Natural killer cell (primary cell): ENCODE data around the gene PPP3CA. TPM values are rescaled to one million over a fixed set of nuclear protein-coding genes. Genes with fewer than 3 reads are reported as not detected.
A peak's percentile ranks its signal among the peaks of the same experiment; 100 is the strongest.

ENCODE experiments used
- ATAC-seq, 3 donors: fragments of 150-1000 bp in 2 of 3; fragments of 200-7000 bp in 1 of 3; cut with Tn5 transposase; 1 replicate in 1 of 3; 2 replicates in 2 of 3; pipeline ENCODE4 v1.10.0; 2021; ENCODE audit warnings: mild to moderate bottlenecking in 2 of 3, moderate library complexity in 2 of 3
- DNase-seq, 2 donors: peaks; one replicate each; pipeline versions ENCODE4 v3.0.0 to v3.0.0-alpha.2; 2013 to 2021; ENCODE audit warnings: mixed read lengths in 1 of 2
- H3K27ac ChIP-seq: one replicate; pipeline ENCODE4 v1.5.1; 2013; ENCODE audit warnings: mild to moderate bottlenecking, low read length
- H3K27me3 ChIP-seq: one replicate; pipeline ENCODE4 v1.6.1; 2013; ENCODE audit warnings: low read length; ENCODE audit not compliant: control insufficient read depth, insufficient read depth
- H3K36me3 ChIP-seq: one replicate; pipeline ENCODE4 v1.6.1; 2013; ENCODE audit warnings: low read length; ENCODE audit not compliant: control insufficient read depth, insufficient read depth
- H3K4me1 ChIP-seq: one replicate; pipeline ENCODE4 v1.6.1; 2013; ENCODE audit warnings: low read length; ENCODE audit not compliant: control insufficient read depth, insufficient read depth
- H3K4me3 ChIP-seq: one replicate; pipeline ENCODE4 v1.5.1; 2013; ENCODE audit warnings: low read length
- H3K9me3 ChIP-seq: one replicate; pipeline ENCODE4 v1.6.1; 2013; ENCODE audit warnings: low read length; ENCODE audit not compliant: control insufficient read depth, insufficient read depth
- H3K27ac Mint-ChIP-seq, 2 donors: one replicate each; pipeline ENCODE4 v1.8.0; 2022; ENCODE audit warnings: mild to moderate bottlenecking in 2 of 2, mixed read lengths in 2 of 2, moderate library complexity in 1 of 2
- H3K27me3 Mint-ChIP-seq, 2 donors: one replicate each; pipeline ENCODE4 v1.8.0; 2022; ENCODE audit warnings: low read depth in 2 of 2, mixed read lengths in 2 of 2
- H3K36me3 Mint-ChIP-seq: one replicate; pipeline ENCODE4 v1.8.0; 2022; ENCODE audit warnings: mixed read lengths
- H3K4me1 Mint-ChIP-seq, 2 donors: one replicate each; pipeline ENCODE4 v1.8.0; 2022; ENCODE audit warnings: mixed read lengths in 2 of 2
- H3K4me3 Mint-ChIP-seq: one replicate; pipeline ENCODE4 v1.8.0; 2022; ENCODE audit warnings: mild to moderate bottlenecking, moderate library complexity, mixed read lengths
- H3K9me3 Mint-ChIP-seq, 2 donors: one replicate each; pipeline ENCODE4 v1.8.0; 2022; ENCODE audit warnings: mixed read lengths in 2 of 2
- WGBS: methylation state at CpG from one replicate; pipeline ENCODE4 v1.1.7; 2013; ENCODE audit warnings: missing lambda C conversion rate; ENCODE audit not compliant: insufficient coverage; 5-methylcytosine and 5-hydroxymethylcytosine counted together
- intact Hi-C: fragments of 100-400 bp; cut with micrococcal nuclease; formaldehyde crosslinking; loops from one replicate; pipeline ENCODE4 v1.14.2; 2022
- total RNA-seq, 4 donors: library from RNA; stranded (reverse); fragments of 120-200 nt in 1 of 4; gene quantifications; one replicate each; pipeline versions ENCODE4 v1.2.3 to v1.2.4, GENCODE V29; 2013 to 2022
- TF ChIP-seq, protein P1 (sequence below): fragments of 200-600 bp; IDR thresholded peaks from one replicate; pipeline ENCODE4 v1.8.0; 2022; ENCODE audit warnings: antibody characterized with exemption

Gene PPP3CA
- total RNA-seq = 10 to 100 TPM; 53.1 to 73.1 (median 58.0) TPM
- total RNA-seq (2013) = 77.1 TPM

DNA sequence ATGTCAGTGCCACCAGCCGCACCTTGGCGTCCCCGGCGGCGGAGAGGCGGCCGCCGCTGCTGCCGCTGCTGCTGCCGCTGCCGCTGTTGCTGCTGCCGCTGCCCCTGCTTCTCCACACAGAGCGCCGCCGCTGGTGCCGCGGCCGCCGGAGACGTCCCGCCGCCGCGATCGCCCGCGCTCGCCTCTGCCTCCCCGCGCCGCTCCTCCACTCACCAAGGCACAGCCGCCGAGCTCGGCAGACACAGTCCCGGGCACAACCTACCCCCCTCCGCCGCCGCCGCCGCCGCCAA lies at the start of gene PPP3CA:
Gene PPP3CA, minus strand, starts transcription at position 260 of the 290 bp plus-strand sequence.
- Mint-ChIP-seq H3K36me3 (no peaks in the 10 kb centered on the region), H3K27me3 (no peaks in the 10 kb centered on the region), H3K27ac (peak within 1 kb of the TSS; percentile 94 to 95), H3K4me1 (peaks cover 45 to 46% of the 10 kb centered on the region in 2 donors), H3K4me3 (peak within 1 kb of the TSS; percentile 98), H3K9me3 (no peaks in the 10 kb centered on the region)
- H3K4me1 ChIP-seq = peaks cover 14% of the 10 kb centered on the region
- peak within 1 kb of the TSS; percentile 84 for H3K27ac ChIP-seq
- no peaks in the 10 kb centered on the region for H3K9me3 ChIP-seq
- peak within 1 kb of the TSS; percentile 90 for H3K4me3 ChIP-seq
- under 1% methylated on average over 41 of the region's 41 CpGs for WGBS
- H3K36me3 ChIP-seq = no peaks in the 10 kb centered on the region
- peaks cover 2% of the 10 kb centered on the region for H3K27me3 ChIP-seq
- DNase-seq = no peak
- intact Hi-C loops = loop anchor here (2.0 to 10.0 kb wide), 5 partner anchors 65 to 322 kb away; no protein-coding TSS in a partner anchor
- TF ChIP-seq, protein P1, sequence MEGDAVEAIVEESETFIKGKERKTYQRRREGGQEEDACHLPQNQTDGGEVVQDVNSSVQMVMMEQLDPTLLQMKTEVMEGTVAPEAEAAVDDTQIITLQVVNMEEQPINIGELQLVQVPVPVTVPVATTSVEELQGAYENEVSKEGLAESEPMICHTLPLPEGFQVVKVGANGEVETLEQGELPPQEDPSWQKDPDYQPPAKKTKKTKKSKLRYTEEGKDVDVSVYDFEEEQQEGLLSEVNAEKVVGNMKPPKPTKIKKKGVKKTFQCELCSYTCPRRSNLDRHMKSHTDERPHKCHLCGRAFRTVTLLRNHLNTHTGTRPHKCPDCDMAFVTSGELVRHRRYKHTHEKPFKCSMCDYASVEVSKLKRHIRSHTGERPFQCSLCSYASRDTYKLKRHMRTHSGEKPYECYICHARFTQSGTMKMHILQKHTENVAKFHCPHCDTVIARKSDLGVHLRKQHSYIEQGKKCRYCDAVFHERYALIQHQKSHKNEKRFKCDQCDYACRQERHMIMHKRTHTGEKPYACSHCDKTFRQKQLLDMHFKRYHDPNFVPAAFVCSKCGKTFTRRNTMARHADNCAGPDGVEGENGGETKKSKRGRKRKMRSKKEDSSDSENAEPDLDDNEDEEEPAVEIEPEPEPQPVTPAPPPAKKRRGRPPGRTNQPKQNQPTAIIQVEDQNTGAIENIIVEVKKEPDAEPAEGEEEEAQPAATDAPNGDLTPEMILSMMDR = no peak
- peak in 1 of 3 donors; percentile 8 for ATAC-seq

DNA sequence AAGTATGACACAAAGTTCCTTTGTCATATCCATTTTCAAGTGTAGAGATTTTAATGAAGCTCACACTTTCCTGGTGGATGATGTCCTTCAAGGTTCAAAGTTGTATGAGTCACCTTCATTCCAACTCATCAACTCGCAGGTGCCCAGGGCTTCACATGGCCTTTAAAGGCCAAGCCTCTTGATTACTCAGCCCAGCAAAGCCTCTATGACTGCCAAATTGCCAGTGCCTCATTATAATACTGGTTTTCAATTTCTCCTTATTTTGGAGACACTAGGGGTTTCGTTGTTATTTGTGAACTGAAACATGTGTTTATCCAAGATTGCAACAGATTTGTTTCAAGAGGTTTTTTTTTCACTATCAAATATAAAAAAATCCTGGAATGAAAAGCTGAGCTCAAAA lies 45.9 kb upstream of the PPP3CA start:
- no peak for DNase-seq
- Histone ChIP-seq H3K4me3 (no peak overlapping the region), H3K27me3 (no peaks in the 10 kb centered on the region), H3K9me3 (no peaks in the 10 kb centered on the region), H3K27ac (no peak overlapping the region), H3K36me3 (no peaks in the 10 kb centered on the region), H3K4me1 (no peaks in the 10 kb centered on the region)
- TF ChIP-seq, protein P1 = no peak
- H3K27me3 Mint-ChIP-seq = peaks cover 3 to 8% of the 10 kb centered on the region in 2 donors
- H3K9me3 Mint-ChIP-seq = no peaks in the 10 kb centered on the region
- H3K4me3 Mint-ChIP-seq = no peak overlapping the region
- intact Hi-C loops = no loop called here
- no peak overlapping the region for H3K27ac Mint-ChIP-seq
- H3K4me1 Mint-ChIP-seq = no peaks in the 10 kb centered on the region
- 67% methylated on average over 1 of the region's 2 CpGs for WGBS
- ATAC-seq = no peak
- peaks cover 14% of the 10 kb centered on the region for H3K36me3 Mint-ChIP-seq

DNA sequence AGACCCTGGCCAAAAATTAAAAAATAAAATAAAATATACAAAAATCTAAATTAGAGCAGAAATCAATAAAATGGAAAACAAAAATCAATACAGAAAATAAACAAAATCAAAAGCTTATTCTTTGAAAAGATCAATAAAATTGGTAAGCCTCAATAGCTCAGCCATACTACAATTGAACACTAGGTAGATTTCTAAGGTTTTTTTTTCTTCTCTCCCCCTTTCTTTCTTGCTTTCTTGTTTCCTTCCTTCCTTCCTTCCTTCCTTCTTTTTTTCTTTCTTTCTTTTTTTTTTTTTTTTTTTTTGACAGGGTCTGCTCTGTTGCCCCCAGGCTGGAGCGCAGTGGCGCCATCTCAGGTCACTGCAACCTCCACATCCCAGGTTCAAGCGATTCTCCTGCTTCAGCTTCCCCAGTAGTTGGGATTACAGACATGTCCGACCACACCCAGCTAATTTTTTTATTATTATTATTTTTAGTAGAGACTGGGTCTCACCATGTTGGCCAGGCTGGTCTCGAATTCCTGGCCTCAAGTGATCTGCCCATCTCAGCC lies 23.4 kb upstream of the PPP3CA start:
- no peak for ATAC-seq
- Mint-ChIP-seq H3K27me3 (peaks cover 9 to 45% of the 10 kb centered on the region in 2 donors), H3K9me3 (no peaks in the 10 kb centered on the region), H3K36me3 (no peaks in the 10 kb centered on the region), H3K4me1 (no peaks in the 10 kb centered on the region), H3K27ac (no peak overlapping the region), H3K4me3 (no peak overlapping the region)
- intact Hi-C loops = no loop called here
- no peak for DNase-seq
- TF ChIP-seq, protein P1 = no peak
- H3K27me3 ChIP-seq = no peaks in the 10 kb centered on the region
- H3K4me3 ChIP-seq = no peak overlapping the region
- WGBS = 90% methylated on average over 4 of the region's 5 CpGs
- no peak overlapping the region for H3K27ac ChIP-seq
- no peaks in the 10 kb centered on the region for H3K9me3 ChIP-seq
- H3K4me1 ChIP-seq = no peaks in the 10 kb centered on the region
- H3K36me3 ChIP-seq = no peaks in the 10 kb centered on the region

DNA sequence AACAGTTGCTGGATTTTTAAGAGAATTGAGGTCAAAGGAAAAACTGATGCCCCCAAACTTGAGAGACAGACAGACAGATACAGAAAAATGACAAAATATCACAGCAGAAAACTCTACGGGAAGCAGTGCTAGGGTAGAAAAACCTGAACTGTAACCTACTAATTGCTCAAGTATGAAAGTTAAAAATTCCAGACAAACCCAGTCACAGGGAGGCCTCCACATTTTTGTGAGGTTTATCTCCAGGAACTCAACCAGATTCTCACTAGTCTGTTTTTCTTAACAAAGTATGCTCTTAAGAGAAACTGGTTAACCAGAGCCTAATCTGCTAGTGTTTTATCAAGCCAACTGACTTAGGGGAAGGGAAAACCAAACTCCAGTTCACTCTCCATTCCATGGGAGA lies 19.9 kb upstream of the PPP3CA start:
- H3K4me3 Mint-ChIP-seq = no peak overlapping the region
- H3K4me3 ChIP-seq = no peak overlapping the region
- no peaks in the 10 kb centered on the region for H3K27me3 ChIP-seq
- peaks cover 9 to 36% of the 10 kb centered on the region in 2 donors for H3K27me3 Mint-ChIP-seq
- no peak overlapping the region for H3K27ac ChIP-seq
- DNase-seq = no peak
- H3K4me1 ChIP-seq = no peaks in the 10 kb centered on the region
- H3K36me3 Mint-ChIP-seq = no peaks in the 10 kb centered on the region
- H3K36me3 ChIP-seq = no peaks in the 10 kb centered on the region
- no peak overlapping the region for H3K27ac Mint-ChIP-seq
- TF ChIP-seq, protein P1 = no peak
- H3K9me3 Mint-ChIP-seq = peaks cover 2 to 4% of the 10 kb centered on the region in 2 donors
- 86% methylated on average over 1 of the region's 1 CpG for WGBS
- H3K9me3 ChIP-seq = peaks cover 3% of the 10 kb centered on the region
- H3K4me1 Mint-ChIP-seq = no peaks in the 10 kb centered on the region
- no peak for ATAC-seq
- intact Hi-C loops = no loop called here
